GM19328 (cell line): ENCODE data around the gene OCLN.
"Not testable (repeated sequence)": the region's sequence is repeated elsewhere in the genome, so short reads cannot be mapped to it uniquely, and the experiment has no call there.

Source experiments
- ATAC-seq: cut with Tn5 transposase; IDR thresholded peaks from one replicate; pipeline ENCODE4 v1.9.1; 2021; ENCODE audit warnings: mild to moderate bottlenecking, moderate library complexity; ENCODE audit not compliant: unreplicated experiment

OCLN gene

GRCh38 chr5:69492391-69492922, at the start of gene OCLN:
Gene OCLN, plus strand, starts transcription at chr5:69492790. Its CDS starts 11,455 bp downstream, at chr5:69504245.
- ATAC-seq, result peak; percentile 65

- ATAC-seq, result no peak
These were observed 48.3 kb upstream of the OCLN start for GRCh38 chr5:69444127-69444754.

DNA sequence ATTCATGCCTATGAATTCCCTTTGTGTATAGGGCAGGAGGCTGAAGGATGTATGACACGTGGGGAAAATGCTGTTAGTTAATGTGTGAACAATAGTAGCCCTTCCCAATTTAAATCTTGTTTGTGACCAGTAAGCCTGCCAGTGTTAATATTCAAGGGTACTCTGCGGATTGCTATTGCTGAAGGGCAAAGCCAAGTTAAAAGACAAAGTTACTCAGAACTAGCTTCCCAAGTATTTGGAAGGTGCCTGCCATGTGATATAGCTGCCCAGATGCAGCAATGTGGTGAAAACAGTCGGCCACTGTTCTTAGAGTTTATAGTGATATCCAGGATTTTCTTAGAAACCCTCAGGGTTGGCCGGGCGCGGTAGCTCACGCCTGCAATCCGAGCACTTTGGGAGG, 43.1 kb upstream of the OCLN start:
- no peak for ATAC-seq

DNA sequence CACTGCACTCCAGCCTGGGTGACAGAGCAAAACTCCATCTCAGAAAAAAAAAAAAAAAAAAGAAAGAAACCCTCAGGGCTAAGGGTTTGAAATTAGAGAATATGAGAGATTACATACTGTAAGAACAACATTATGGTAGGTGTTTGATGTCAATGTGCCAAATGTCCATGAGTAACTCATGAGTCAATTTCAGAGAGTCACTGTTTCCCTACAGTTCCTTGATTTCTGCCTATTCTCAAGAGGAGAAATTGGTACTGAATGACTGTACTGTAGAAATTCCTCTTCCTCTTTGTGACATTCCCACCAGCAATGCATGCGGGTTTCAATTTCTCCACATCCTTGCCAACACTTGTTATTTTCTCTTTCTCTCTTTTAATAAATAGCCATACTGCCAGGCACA, 42.5 kb upstream of the OCLN start:
- no peak for ATAC-seq

- ATAC-seq, result not testable (repeated sequence)
These were observed 42.1 kb upstream of the OCLN start for GRCh38 chr5:69450527-69450926.

DNA sequence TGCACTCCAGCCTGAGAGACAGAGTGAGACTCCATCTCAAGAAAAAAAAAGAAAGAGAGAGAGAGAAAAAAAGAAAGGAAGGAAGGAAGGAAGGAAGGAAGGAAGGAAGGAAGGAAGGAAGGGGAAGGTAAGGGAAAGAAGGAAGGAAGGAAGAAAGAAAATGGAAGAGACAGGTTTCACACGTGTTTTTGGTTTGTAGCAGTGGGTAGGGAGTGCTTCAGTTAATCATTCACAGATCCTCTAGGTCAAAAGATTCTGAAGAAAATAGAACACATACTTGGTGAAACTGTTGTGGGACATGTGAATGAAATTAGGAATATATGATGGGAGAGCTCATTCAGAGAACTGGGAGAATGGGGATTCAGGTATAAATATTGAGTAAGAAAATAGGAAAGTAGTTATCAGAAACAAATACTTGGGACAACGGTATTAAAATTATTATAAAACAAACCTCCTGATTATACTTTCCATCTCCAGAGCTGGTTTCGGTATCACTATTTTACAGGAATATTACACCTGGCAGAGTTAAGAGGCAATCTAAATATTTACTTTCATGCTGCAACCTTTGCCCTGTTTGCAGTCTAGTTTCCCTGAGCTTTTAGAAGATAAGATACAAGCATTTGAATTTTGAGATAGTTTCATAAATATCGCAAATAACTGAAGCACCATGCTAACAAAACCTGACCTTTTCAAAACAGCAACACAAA, 40.5 kb upstream of the OCLN start:
- ATAC-seq, result no peak

GRCh38 chr5:69453487-69453886, 39.1 kb upstream of the OCLN start:
- not testable (repeated sequence) for ATAC-seq

GRCh38 chr5:69454460-69455249, 37.9 kb upstream of the OCLN start:
- ATAC-seq, result no peak

DNA sequence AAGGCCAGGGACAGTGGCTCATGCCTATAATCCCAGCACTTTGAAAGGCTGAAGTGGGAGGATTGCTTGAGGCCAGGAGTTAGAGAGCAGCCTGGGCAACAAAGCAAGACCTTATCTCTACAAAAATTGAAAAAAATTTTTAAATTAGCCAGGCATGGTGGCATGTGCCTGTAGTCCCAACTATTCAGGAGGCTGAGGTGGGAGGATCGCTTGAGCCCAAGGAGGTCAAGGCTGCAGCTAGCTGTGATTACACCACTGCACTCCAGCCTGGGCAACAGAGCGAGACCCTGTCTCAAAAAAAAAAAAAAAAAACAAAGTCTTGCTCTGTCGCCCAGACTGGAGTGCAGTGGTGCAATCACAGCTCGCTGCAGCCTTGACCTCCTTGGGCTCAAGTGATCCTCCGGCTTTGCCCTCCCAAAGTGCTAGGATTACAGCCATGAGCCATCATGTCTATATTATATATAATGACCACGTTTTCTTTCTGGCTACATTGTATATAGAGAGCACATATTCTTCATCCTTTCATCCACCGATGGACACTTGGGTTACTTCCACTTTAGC, 37.1 kb upstream of the OCLN start:
- ATAC-seq, result not testable (repeated sequence)

DNA sequence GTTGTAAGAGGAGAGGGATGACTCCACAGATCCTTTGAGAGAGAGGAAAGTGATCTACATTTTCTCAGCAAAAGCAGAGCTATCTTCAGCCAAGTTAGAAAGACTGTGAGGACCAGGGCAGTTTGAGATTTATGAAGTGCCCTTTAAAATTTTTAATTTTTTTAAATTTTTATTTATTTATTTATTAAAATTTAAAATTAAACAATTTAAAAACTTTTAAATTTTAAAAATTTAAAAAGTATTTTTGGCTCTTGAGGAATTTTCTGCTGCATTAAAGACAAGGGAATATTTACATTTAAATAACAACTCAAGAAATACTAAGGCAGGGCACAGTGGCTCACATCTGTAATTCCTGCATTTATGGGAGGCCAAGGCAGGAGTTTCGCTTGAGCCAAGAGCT, 30.4 kb upstream of the OCLN start:
- ATAC-seq, result no peak

DNA sequence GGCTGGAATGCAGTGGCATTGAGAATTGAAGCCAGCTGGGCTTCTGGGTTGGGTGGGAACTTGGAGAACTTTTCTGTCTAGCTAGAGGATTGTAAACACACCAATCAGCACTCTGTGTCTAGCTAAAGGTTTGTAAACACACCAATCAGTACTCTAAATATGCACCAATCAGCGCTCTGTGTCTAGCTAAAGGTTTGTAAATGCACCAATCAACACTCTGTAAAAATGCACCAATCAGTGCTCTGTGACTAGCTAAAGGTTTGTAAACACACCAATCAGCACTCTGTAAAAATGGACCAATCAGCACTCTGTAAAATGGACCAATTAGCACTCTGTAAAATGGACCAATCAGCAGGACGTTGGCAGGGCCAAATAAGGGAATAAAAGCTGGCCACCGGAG, 26.2 kb upstream of the OCLN start:
- ATAC-seq, result not testable (repeated sequence)

DNA sequence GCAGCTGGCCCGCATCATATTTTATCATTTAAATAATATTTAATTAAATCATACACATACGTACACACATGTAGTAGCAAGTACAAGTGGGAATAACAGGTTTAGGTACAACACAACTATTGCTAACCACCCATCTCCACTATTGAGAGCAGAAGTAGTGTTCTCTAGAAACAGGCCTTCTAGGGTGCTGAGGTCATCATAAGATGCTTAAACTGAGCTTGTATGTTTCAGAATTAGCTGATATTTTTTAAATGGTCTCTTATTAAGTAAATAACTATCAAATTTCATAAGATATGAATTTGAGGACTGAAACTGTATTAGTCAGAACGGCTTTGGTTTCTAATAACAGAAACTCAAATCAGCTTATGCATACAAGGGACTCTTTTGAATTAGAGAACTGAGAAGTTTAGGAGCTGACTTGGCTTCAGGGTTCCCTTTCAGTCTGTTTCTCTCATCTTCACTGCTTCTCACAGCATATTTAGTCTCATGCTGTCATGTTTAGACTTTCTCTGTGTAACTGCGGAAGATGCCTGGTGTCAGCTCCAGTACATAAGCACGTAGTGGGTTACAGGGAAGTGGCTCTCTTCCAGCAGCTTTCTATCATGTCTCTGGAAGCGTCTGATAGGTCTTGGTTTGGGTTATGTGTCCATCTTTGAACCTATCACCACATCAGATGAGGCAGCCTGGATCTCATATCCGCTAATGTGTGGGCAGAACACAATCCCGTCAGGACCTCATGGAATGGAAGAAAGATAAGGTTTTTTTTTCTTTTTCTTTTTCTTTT, 25.0 kb upstream of the OCLN start:
- peak; percentile 87 for ATAC-seq

DNA sequence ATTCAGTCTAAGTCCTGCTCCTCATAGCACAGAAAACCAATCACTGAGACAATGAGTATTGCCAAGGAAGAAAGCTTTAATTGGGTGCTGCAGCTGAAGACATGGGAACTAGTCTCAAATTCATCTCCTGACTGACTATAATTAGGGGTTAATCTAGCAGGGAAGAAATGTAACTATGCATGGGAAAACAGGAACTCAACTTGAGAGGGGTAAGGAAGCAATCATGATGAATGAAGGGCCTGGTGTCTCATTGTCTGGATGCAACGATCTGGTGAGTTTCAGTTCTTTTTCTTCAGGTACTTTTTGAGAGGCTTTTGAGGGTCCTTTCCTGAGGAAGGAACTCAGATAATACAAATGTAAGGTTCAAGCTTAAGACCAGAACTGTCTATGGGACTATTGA, 24.0 kb upstream of the OCLN start:
- no peak for ATAC-seq

- not testable (repeated sequence) for ATAC-seq
These were observed 21.1 kb upstream of the OCLN start for GRCh38 chr5:69471516-69471915.

GRCh38 chr5:69472535-69473143, 20.0 kb upstream of the OCLN start:
- ATAC-seq, result not testable (repeated sequence)

- no peak for ATAC-seq
These were observed 15.4 kb upstream of the OCLN start for GRCh38 chr5:69477170-69477569.

DNA sequence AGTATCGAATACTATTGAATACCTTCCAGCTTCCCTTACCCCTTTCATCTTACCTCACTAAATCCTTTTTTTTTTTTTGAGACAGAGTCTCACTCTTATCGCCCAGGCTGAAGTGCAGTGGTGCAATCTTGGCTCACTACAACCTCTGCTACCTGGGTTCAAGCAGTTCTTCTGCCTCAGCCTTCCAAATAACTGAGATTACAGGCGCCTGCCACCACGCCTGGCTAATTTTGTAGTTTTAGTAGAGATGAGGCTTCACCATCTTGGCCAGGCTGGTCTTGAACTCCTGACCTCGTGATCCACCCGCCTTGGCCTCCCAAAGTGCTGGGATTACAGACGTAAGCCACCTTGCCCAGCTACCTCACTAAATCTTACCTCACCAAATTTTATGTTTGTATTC, 14.3 kb upstream of the OCLN start:
- not testable (repeated sequence) for ATAC-seq

DNA sequence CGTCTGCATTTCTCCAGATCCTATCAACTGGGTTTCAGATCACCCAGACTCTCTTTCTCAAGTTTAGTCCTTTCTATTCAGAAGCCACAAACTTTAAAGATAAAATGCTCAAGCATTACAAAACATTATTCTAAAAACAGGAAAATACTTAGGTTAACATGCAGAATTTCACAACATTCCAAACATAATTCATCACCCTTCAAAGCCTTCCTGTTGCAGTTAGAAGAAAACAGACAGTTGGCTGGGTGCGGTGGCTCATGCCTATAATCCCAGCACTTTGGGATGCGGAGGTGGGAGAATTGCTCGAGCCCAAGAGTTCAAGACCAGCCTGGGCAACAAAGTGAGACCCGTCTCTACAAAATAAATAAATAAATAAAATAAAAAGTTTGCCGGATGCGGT, 7.7 kb upstream of the OCLN start:
- ATAC-seq, result no peak

GRCh38 chr5:69485471-69485870, 7.1 kb upstream of the OCLN start:
- ATAC-seq, result no peak

GRCh38 chr5:69489246-69489645, 3.3 kb upstream of the OCLN start:
- no peak for ATAC-seq
